Astrocyte of the hippocampus (primary cell): ENCODE results near the gene DGKI.
A peak's percentile ranks its signal among the peaks of the same experiment; 100 is the strongest.

ENCODE experiments used
- DNase-seq: peaks from one replicate; pipeline ENCODE4 v3.0.0; 2011; ENCODE audit warnings: low read depth, low spot score

Gene DGKI

GRCh38 chr7:137656850-137657232 lies 189.9 kb downstream of the DGKI start:
- no peak for DNase-seq

GRCh38 chr7:137656227-137656849 lies 190.4 kb downstream of the DGKI start:
- peak; percentile 87 for DNase-seq

GRCh38 chr7:137655804-137656203 lies 191.0 kb downstream of the DGKI start:
- DNase-seq: no peak

- DNase-seq: no peak
Measured at GRCh38 chr7:137652721-137653120, 194.1 kb downstream of the DGKI start.

GRCh38 chr7:137647905-137648565 lies 198.7 kb downstream of the DGKI start:
- no peak for DNase-seq

GRCh38 chr7:137642472-137642871 lies 204.3 kb downstream of the DGKI start:
- DNase-seq: no peak

GRCh38 chr7:137642031-137642430 lies 204.7 kb downstream of the DGKI start:
- DNase-seq: no peak

GRCh38 chr7:137636376-137636775 lies 210.4 kb downstream of the DGKI start:
- no peak for DNase-seq

- DNase-seq: no peak
Measured at GRCh38 chr7:137635874-137636273, 210.9 kb downstream of the DGKI start.

GRCh38 chr7:137635132-137635531 lies 211.6 kb downstream of the DGKI start:
- no peak for DNase-seq

- DNase-seq: no peak
Measured at GRCh38 chr7:137634356-137634755, 212.4 kb downstream of the DGKI start.

GRCh38 chr7:137633133-137633532 lies 213.6 kb downstream of the DGKI start:
- DNase-seq: no peak

- no peak for DNase-seq
Measured at GRCh38 chr7:137628216-137628615, 218.6 kb downstream of the DGKI start.

- peak; percentile 70 for DNase-seq
Measured at GRCh38 chr7:137626469-137627067, 220.2 kb downstream of the DGKI start.

- no peak for DNase-seq
Measured at GRCh38 chr7:137625197-137625596, 221.6 kb downstream of the DGKI start.

- DNase-seq: peak; percentile 21
Measured at GRCh38 chr7:137619181-137619580, 227.6 kb downstream of the DGKI start.

GRCh38 chr7:137618748-137619147 lies 228.0 kb downstream of the DGKI start:
- DNase-seq: no peak

GRCh38 chr7:137613006-137613525 lies 233.7 kb downstream of the DGKI start:
- no peak for DNase-seq

- DNase-seq: no peak
Measured at GRCh38 chr7:137611606-137612005, 235.2 kb downstream of the DGKI start.

- DNase-seq: peak; percentile 42
Measured at GRCh38 chr7:137609500-137609899, 237.3 kb downstream of the DGKI start.

- peak; percentile 53 for DNase-seq
Measured at GRCh38 chr7:137606061-137606674, 240.6 kb downstream of the DGKI start.

- DNase-seq: no peak
Measured at GRCh38 chr7:137603043-137603442, 243.7 kb downstream of the DGKI start.
